T-helper 1 cell (primary cell): ENCODE data around the gene P4HA3.
"Not testable (repeated sequence)": the region's sequence is repeated elsewhere in the genome, so short reads cannot be mapped to it uniquely, and the experiment has no call there.

Experiments used
- DNase-seq, 5 donors: peaks; one replicate each; pipeline ENCODE4 v3.0.0-alpha.2; 2012 to 2020
- total RNA-seq, 4 donors: gene quantifications; one replicate each; lab custom pipeline; 2026; lab: John Stamatoyannopoulos, UW

Gene P4HA3
- 0 reads per million in 4 donors for total RNA-seq

DNA sequence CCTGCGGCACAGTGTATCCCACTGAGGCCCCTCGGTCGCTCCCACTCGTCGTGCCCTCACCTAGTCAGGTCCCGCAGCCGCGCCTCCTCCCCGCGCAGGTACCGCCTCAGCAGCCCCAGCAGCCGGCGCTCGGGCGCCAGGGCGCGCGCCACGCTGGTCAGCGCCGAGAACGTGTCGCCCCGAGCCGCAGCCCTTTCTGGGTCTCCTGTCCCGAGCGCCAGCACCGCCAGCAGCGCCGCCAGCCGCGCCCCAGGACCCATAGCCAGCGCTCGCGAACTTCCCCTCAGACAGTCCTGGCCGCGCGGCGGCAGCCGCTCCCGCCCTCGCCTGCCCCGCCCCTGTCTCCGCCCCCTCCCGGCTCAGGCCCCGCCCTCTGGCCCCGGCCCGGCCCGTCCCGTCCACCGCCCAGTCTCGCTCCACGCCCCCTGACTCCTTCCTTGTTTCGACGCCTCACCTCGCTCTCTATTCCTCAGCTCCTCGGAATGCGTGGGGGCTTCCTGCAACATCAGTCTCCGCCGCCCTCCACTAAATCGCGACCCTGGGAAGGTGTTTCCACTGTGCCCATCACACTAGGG is at the start of gene P4HA3:
TSS of gene P4HA3 (minus strand) at position 289 of the 575 bp plus-strand sequence. CDS start at position 260, 29 bp downstream.
- peak in 4 of 5 donors; percentile 12 to 29 (median 18) for DNase-seq

- no peak for DNase-seq
Observed at GRCh38 chr11:74357449-74357848, 46.0 kb upstream of the P4HA3 start.

GRCh38 chr11:74355626-74356025 is 44.2 kb upstream of the P4HA3 start:
- no peak for DNase-seq

GRCh38 chr11:74354036-74354435 is 42.6 kb upstream of the P4HA3 start:
- DNase-seq: no peak

- no peak for DNase-seq
Observed at GRCh38 chr11:74347381-74347780, 35.9 kb upstream of the P4HA3 start.

DNA sequence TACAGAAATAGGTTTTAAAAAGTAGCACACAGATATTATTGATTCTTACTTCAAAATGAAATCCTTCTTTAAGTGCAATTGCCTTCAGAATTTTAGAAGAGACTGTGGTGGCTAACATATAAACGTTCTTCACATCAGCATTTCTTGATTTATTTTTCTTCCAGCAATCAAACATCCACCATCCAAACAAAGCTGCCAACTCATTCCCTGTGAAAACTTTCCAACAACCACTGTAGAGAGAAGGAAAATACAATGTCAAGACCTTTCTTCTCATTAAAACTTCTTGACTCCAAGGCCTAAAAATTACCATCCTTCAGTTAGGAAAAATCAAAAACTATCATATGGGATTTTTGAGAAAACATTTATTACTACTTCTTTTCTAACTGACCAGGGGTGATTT is 34.0 kb upstream of the P4HA3 start:
- no peak for DNase-seq

- DNase-seq: no peak
Observed at GRCh38 chr11:74341921-74342320, 30.5 kb upstream of the P4HA3 start.

- DNase-seq: no peak
Observed at GRCh38 chr11:74339619-74340018, 28.2 kb upstream of the P4HA3 start.

- DNase-seq: no peak
Observed at GRCh38 chr11:74338963-74339362, 27.5 kb upstream of the P4HA3 start.

GRCh38 chr11:74333193-74333592 is 21.8 kb upstream of the P4HA3 start:
- DNase-seq: no peak

DNA sequence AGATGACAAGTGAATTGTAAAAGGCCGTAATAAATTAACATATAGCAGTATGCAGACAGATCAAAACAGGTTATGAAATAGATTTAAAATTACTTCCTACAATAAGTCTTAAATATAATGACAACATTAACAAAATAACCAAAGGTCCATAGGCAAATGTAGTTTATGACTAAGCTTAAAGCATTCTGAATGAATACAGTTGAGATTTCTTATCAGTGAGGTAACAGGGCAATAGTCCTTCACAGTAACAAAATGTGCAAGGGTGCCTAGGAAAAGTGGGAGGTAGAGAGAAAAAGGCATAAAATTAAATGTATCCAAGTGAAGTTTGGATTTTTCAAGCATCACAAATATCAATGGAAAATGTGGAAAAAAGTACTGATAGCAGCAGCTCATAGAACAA is 20.9 kb upstream of the P4HA3 start:
- DNase-seq: no peak

- not testable (repeated sequence) for DNase-seq
Observed at GRCh38 chr11:74331000-74331399, 19.6 kb upstream of the P4HA3 start.

GRCh38 chr11:74330075-74330858 is 18.8 kb upstream of the P4HA3 start:
- no peak for DNase-seq

- DNase-seq: no peak
Observed at GRCh38 chr11:74327076-74327475, 15.6 kb upstream of the P4HA3 start.

DNA sequence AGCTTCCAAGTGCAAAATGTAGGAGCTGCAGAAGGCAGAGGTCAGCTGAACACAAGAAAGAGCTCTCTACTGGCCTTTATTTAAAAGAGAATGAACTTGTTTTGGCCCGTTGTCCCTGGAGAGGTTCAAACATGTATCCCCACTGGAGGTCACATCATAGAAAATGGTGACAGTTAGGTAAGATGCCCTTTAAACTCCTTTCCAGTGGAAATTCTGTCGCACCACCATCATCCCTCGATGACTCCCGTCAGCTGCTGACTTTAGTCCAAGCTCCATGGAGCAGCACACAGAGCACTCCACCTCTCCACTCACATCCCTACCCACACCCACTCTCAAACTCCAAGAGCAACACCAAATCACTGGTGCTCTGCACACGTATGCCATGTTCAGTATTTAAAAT is 15.2 kb upstream of the P4HA3 start:
- DNase-seq: no peak

GRCh38 chr11:74325649-74326645 is 14.5 kb upstream of the P4HA3 start:
- DNase-seq: no peak

- DNase-seq: no peak
Observed at GRCh38 chr11:74322667-74323066, 11.2 kb upstream of the P4HA3 start.

DNA sequence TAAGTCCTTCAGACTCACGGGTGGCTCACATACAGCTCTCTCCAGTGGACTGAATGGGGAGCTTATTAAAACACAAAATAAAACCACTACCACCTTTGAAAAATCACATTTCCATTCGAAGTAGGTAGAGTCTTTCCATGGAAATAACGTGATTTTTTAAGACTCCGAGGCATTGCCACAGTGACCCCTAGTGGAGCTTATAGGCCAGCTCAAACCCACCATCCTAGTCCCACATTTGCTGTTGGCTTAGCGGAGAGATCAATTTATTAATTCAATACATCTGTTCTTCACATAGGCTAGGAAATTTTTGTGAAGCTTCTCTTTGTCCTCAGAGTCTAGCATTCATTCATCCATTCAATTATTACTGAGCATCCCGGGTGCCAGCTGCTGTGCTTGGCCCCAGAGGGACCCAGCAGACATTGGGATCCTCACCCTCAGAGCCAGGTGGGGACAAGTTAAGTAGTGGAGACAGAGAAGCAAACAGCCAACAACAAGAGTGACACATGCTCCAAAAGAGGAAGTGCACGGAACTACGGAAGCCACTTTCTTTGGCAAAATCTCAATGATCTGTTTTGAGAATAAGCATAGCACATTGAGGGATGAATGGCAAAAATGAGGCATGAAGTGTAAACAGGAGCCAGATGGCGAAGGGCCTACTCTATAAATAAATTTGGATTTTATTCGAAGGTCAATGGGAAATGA is 10.2 kb upstream of the P4HA3 start:
- peak in 2 of 5 donors; percentile 14 to 18 for DNase-seq

- DNase-seq: no peak
Observed at GRCh38 chr11:74320538-74320937, 9.1 kb upstream of the P4HA3 start.

DNA sequence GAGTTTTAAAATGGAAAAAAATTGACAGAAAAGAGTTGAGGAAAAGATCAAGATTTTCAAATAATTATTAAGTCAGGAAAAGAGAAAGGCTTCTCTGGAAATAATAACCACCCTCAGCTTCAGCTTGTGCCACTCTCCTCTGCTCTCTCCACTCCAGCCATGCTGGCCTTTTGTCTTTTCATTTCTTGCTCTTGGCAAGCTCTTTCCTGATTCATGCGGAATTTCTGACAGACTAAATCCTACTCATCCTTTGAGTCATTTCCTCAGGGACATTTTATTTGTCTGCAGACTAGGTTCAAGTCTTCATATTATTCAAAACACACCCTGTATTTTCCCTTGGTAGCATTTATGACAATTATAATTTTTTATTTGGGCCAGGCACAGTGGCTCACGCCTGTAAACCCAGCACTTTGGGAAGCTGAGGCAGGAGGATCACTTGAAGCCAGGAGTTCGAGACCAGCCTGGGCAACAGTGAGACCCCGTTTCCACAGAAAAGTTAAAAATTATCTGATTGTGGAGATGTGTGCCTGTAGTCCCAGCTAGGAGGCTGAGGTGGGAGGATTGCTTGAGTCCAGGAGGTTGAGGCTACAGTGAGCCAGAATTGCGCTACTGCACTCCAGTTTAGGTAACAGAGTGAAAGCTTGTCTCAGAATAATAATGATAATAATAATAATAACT is 7.8 kb upstream of the P4HA3 start:
- DNase-seq: no peak

DNA sequence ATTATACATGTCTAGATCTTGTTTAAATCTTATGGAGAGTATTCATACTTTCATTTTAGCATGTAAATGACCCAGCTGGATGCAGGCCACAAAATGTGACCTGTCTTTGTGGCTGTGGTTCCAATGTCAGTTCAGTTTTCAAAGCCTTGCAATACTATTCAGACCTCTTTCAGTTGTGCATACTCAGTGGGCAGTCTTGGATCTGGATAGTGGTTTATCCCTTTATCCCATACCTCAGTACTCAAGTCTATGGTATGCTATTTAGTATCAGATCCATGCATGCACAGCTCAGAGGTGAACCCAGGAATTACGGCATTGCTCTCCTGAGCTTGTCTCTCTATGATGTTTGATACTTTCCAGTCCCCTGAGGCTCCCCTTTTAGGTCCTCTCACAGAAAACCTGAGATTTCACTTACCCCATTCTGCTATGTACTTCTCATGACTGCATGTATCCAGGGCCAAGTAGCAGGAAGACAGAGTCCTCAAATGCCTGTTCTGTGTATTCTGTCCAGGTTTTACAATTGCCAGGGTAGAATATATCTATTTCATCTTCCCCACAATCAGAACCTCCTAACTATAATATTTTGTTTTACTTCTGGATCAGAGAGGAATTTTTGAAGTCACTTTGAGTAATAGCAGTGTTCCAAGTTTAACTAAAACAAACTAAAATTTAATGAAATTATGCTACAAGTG is 6.9 kb upstream of the P4HA3 start:
- DNase-seq: no peak
